ENCODE results near the gene TNFAIP3.

Gene TNFAIP3

DNA sequence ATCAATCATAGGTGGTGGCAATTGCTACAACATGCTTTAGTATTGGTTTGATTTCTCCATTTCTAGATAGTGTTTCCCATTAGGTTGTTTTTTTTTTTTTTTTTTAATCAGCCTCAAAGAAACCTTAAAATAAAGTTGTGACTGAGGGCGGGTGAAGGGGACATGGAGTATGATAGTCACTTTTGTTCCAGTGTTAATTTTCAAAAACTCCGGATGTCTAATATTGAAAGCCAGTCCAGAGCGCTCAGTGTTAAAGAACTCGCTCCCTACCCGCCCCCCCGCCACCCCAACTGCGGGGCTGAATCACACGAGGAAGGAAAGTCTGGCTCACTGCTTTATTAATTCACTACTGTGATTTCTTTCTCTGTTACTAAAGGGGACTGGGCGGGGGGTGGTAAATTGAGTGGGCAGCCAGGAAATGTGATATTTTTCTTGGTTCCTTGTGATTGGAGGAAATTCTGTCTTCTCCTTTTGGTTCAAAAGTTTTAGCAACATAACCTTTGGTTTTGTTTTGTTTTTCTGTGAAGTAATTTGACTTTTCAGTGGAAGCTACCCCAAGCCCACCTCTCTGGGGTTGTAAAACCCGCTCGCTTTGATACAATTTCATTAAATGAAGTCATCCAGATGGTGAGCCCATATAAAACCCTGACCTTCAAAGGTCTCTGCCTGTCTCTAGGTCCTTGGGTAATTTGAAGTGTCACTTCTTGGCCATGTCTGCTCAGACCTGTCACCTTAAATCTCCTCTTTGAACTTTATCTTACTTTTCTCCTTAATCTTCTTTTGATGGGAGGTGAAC is 38.0 kb downstream of the TNFAIP3 start:
- no peak for DNase-seq

DNA sequence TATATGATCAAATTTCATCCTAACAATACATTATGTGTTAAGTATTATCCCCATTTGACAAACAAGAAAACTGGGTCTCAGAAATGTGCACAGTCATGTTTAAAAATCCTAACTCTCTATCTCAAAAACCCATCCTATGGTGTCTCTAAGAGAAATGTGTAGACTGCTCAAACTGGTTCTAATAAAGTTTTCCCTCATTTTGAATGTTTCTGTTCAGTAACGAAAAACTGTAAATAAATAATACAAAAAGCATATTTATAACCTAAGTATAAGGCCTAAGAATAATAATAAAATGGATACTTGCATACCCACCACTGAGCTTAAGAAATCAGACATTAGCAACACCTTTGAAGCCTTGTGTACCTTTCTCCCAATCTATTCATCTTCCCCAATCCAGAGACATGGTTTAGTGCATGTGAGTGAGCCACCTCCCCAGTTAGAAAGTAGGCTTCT is 39.0 kb downstream of the TNFAIP3 start:
- DNase-seq = no peak

DNA sequence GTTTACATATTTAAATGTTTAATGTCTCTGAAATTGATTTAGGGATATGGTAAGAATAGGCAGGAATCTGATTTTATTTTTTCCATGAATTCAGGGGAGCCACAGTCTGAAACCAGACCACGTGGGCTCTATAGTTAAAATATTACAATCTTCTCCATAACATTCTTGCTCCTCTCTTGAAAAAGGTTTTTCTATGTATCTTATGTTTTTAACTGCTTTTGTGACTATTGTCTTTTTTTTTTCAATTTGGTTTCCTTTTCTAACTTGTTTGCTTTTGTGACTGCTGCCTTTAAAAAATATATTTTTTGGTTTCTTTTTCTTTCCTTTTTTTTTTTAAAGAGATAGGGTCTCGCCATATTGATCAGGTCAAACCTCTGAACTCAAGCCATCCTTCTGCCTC is 40.1 kb downstream of the TNFAIP3 start:
- no peak for DNase-seq

DNA sequence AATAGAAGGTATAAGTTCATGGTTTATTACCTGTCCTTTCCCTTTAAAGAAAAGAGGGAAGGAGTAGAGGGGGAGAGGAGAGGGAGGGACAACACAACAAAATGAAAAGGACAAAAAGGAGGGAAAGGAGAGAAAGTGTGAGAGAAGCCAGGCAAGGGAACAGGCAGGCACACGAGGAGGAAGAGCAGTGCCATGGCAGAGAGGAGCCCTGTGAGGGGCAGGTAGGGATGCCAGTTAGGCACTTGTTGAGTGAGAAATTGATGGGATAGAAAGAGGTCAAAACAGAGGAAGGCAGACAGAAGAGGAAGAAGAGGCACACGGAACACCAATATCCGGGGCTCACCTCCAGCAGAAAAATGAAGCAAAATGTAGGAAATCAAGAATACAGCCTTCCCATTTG is 42.5 kb downstream of the TNFAIP3 start:
- no peak for DNase-seq

DNA sequence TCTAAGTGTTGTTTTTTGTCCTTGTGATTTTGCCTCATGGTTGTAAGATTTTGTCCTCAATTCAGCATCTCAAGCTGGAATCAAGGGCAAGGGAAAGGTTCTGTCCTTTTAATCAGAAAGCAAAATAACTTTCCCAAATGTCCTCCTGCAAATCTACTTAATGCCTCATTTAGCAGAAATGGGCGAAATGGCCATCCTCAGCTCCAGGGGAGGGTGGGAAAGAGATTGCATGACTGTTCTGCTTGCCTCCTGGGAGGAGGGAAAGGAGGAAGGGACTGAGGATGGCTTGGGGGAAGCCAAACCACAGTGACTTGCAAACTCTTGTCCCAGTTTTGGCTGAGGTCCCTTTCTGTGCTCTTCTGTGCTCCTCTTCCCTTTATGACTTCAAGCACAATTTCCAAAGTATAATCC is 43.4 kb downstream of the TNFAIP3 start:
- DNase-seq = no peak

GRCh38 chr6:137910843-137911456 is 43.9 kb downstream of the TNFAIP3 start:
- DNase-seq = no peak

- DNase-seq = no peak
These were observed 44.7 kb downstream of the TNFAIP3 start for GRCh38 chr6:137911675-137912191.

DNA sequence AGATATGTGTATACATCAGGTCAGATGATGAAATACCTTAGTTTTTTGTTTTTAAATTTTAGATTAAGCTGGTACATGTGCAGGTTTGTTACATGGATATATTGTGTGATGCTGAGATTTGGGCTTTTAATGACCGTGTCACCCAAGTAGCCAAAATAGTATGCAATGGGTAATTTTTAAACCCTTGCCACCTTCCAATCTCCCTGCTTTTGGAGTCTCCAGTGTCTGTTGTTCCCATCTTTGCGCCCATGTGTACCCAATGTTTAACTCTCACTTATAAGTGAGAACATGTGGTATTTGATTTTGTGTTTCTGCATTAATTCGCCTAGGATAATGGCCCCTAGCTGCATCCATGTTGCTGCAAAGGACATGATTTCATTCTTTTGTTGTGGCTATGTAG is 45.8 kb downstream of the TNFAIP3 start:
- DNase-seq = no peak

DNA sequence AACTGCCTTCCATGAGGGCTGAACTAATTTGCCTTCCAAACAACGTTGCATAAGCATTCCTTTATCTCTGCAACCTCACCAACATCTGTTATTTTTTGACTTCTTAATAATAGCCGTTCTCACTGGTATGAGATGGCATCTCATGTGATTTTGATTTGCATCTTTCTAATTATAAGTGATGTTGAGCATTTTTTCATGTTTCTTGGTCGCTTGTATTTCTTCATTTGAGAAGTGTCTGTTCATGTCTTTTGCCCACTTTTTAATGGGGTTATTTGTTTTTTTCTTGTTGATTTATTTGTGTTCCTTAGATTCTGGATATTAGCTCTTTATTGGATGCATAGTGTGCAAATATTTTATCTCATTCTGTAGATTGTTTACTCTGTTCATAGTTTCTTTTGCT is 46.4 kb downstream of the TNFAIP3 start:
- no peak for DNase-seq

DNA sequence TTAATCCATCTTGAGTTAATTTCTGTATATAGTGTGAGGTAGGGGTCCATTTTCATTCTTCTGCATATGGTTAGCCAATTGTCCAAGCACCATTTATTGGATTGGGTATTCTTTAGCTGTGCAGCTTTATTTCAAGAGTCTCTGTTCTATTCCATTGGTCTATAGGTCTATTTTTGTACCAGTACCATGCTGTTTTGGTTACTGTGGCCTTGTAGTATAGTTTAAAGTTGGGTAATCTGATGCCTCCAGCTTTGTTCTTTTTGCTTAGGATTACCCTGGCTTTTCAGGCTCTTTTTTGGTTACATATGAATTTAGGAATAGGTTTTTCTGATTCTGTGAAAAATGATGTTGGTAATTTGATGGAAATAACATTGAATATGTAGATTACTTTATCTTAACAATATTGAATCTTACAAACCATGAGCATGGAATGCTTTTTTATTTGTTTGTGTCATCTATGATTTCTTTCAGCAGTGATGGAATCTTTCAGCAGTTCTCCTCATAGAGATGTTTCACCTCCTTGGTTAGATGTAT is 47.0 kb downstream of the TNFAIP3 start:
- DNase-seq = no peak

DNA sequence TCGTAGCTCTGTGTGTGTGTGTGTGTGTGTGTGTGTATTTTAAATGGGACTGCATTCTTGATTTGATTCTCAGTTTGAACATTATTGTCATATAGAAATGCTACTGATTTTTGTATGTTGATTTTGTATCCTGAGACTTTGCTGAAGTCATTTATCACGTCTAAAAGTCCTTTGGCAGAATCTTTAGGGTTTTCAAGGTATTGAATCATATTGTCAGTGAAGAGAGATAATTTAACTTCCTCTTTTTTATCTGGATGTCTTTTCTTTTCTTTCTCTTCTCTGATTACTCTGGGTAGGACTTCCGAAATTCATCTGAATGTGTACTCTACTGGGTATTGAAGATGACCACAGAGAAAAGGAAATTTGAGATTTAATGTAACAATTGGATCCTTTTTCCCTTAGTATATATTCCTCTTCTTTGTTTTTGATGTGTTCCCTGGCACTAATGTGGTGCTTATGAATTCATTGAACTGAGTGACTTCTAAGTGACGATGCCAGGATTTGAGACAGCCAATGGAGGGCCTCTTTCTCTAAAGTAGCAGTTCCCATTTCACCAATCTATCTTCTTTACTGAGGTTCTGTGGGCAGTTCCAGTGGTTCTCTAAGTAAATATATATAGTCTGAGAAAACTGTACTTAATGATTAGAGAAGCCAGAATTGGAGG is 47.6 kb downstream of the TNFAIP3 start:
- no peak for DNase-seq

DNA sequence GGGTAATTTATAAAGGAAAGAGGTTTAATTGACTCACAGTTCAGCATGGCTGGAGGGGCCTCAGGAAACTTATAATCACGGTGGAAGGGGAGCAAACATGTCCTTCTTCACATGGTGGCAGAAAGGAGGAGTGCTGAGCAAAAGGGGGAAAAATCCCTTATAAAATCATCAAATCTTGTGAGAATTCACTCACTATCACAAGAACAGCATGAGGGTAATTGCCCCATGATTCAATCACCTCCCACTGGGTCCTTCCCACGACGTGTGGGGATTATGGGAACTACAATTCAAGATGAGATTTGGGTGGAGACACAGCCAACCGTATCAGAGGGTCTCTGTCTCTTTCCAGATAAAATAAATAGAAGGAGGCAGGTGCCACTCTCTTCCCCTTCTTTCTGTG is 48.7 kb downstream of the TNFAIP3 start:
- DNase-seq = no peak

DNA sequence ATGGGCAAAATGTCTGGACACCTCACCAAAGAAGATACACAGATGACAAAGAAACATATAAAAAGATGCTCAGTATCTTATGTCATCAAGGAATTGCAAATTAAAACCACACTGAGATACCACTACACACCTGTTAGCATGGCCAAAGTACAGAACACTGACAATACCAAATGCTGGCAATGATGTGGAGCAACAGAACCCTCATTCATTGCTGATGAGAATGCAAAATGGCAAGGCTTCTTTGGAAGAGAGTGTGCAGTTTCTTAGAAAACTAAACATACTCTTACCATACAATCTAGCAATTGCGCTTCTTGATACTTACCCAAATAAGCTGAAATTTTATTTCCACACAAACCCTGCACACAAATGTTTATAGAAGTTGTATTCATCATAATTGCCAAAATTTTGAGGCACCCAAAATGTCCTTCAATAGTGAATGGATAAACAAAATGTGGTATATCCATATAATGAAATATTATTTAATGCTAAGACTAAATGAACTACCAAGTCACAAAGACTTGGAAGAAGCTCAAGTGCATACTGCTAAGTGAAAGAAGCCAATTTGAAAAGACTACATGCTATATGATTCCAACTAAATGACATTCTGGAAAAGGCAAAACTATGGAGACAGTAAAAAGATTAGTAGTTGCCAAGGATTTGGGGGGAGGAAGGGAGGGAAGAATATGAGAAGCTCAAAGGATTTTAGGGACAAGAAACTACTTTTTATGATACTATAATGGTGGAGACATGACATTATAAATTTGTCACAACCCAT is 50.7 kb downstream of the TNFAIP3 start:
- DNase-seq = no peak

GRCh38 chr6:137919502-137919823 is 52.4 kb downstream of the TNFAIP3 start:
- no peak for DNase-seq

- DNase-seq = no peak
These were observed 53.0 kb downstream of the TNFAIP3 start for GRCh38 chr6:137919837-137920730.

DNA sequence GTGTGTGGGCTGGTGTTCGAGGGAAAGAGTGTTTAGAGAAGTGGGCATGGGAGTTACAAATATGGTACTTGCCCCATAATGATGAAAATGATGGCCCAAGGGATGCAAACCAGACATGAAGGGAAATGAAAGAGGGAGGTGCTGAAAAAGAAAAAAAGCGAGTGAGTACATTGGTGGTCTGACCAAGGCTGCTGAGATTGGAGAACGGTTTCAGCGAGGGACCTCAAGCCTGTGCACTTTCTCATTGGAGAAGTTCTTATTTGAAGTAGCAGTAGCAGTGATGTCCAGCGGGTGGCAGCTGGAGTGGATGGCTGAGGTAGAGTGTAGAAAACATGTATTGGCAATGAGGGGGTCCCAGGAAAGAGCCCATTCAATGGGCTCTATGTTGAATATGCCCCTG is 54.8 kb downstream of the TNFAIP3 start:
- no peak for DNase-seq

GRCh38 chr6:137923866-137924653 is 57.0 kb downstream of the TNFAIP3 start:
- no peak for DNase-seq

DNA sequence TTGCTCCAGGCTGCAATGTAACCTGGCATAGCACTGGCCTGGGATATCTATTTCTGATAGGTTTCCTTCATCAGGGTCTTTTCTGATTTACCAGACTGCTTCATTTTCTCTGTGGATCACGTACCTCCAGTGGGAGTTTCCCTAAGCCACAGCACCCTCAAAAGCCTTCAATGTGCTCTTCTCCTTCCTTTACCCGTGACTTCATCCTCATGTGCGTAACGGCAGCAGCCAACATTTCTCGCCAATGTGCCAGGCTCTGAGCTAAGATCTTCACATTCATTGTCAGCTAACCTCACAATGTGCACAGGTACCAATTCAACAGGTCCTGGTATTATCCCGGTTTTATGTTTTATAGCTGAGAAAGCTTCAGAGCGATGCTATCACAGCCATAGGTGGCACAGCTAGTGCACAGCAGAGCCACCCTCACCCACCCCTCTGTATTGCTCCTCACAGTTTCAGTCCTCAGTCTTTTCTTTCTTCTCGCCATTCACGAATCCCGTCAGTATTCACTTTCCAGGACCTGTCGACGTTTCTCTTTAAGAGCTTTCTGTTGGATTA is 58.2 kb downstream of the TNFAIP3 start:
- DNase-seq = no peak

- DNase-seq = no peak
These were observed 59.2 kb downstream of the TNFAIP3 start for GRCh38 chr6:137926207-137926731.

GRCh38 chr6:137926985-137927384 is 59.9 kb downstream of the TNFAIP3 start:
- no peak for DNase-seq

All from RPMI8226 (cell line).